Fibroblast of gingiva (primary cell): Measurements from ENCODE around the gene LTBP4.
A peak's percentile ranks its signal among the peaks of the same experiment; 100 is the strongest.

Experiments
- DNase-seq: peaks from one replicate; pipeline ENCODE4 v3.0.0-alpha.2; 2011; ENCODE audit warnings: low read depth

The LTBP4 gene

DNA sequence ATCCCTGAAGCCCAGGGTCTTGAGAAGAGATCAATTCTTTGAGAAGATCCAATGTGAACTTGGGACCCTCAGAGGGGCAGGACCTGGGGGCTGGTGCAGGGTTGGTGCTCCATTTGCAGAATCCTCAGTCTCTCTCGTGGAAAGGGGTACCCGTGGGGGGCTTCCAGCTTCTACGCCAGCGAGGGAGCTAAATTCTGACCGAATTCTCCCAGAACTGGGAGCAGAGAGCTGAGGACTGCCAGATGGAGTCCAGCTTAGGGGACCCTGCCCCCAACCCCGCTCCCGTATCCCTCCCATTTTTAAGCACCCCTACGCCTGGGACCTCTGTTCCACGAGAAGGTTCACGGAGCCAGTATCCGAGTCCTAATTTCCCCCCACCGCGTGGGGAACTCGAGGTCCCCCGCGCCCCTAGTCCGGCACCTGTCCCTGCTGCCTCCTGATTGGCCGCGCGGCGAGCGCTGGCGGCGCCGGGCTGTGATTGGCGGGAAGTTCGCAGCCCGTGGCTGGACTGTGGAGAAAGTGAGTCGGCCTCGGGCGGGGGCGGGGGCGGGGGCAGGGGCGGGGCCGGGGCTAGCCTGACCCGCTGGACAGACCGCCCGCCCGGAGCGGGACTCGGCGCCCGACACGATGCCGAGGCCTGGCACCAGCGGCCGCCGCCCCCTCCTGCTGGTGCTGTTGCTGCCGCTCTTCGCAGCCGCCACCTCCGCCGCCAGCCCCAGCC, 4.4 kb upstream of the LTBP4 start:
- DNase-seq = peak; percentile 36

DNA sequence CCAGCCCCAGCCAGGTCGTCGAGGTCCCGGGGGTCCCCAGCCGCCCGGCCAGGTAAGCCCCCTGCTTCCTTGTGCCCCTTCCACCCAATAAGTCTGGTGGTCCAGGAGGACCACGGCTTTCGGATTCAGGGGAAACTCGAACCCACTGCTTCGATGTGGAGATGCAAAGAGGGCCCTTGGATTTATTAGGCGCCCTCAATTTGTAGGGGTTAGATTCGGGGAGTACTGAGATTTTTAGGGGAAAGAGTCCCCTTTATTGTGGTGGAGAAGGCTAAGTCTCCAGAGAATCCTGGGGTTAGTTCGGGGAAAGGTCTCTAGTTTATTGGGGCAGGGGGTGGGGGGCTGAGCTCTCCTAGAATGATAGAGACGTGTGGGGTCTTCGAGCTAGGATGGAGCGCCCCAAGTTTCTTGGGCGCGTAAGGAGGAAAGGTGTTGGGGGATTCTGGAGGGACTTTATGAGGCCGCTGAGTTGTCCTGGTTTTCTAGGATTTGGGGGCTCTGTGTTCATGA, 3.8 kb upstream of the LTBP4 start:
- DNase-seq = no peak

DNA sequence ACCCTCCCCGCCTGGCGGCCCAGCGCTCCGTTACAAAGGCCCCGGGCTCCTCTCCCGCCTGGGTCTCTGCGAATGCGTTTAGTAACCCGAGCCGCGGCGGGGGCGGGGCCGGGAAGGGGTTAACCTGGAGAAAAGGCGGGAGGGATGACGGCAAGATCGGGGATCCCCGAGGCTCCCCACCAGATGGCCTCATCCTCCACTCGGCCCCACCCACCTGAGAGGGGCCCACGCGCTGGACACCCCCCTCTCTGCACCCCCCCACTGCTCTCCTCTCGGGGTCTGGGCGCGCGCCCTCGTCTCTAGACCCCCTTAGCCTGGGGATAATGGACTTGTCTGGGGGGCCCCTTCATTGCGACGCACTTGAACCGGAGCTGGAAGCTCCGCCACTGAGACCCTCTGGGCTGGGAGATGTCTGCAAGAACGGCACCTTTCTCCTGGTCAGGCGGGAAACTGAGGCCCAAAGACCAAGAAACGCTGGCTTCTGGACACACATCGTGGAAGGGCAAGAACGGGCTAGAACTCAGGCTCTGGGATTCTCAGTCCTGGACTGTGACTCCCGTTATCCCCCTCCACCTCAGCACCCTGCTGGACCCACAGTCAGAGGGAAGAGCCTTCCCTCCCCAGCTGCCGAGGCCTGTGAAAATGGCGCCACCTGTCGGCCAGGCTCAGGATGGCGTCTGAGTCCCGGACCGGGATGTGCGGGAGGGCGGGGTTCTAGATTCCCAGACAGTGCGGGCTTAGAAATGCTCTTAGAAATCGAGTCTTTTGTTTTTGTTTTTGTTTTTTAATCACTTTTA, 2.9 kb upstream of the LTBP4 start:
- peak; percentile 72 for DNase-seq

DNA sequence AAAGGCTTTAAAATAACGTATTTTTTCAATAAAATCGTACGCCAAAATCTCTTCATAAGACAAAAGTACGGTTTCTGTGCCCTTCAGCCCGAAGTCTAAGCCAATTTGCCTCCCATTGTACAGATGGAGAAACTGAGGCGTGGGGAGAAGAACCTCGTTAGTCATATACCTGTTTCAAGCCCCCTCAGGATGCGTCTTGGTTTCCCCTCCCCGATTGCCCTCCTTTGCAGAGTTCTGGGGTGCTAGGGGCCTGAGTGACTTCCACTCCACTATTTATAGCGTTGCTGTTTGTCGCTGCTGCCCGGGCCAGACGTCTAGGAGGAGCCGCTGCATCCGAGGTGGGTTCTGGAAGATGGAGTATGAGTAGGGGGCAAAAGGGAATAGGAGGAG, 2.3 kb upstream of the LTBP4 start:
- DNase-seq = no peak

DNA sequence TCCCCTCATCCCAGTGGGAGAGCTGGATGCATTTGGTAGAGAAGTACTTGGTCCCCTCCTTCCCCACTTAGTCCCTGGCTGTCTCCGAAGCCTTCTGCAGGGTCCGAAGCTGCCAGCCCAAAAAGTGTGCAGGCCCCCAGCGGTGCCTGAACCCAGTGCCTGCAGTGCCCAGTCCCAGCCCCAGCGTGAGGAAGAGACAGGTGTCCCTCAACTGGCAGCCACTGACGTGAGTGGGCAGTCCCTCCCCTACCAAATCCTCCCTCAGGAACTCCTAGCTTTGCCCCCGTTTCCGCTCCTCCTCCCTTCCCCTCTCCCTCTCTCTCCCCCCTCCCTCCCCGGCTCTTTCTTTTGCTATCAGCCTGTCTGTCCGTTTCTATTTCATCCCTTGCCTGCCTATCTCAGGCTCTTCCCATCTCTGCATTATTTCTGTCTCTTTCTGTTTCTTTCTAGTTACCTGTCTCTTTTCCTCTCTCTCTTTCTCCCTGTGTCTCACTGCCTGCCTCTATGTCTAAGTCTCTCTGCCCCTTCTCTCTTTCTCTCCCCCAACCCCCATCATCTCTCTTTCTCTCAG, 1.8 kb upstream of the LTBP4 start:
- DNase-seq = no peak

DNA sequence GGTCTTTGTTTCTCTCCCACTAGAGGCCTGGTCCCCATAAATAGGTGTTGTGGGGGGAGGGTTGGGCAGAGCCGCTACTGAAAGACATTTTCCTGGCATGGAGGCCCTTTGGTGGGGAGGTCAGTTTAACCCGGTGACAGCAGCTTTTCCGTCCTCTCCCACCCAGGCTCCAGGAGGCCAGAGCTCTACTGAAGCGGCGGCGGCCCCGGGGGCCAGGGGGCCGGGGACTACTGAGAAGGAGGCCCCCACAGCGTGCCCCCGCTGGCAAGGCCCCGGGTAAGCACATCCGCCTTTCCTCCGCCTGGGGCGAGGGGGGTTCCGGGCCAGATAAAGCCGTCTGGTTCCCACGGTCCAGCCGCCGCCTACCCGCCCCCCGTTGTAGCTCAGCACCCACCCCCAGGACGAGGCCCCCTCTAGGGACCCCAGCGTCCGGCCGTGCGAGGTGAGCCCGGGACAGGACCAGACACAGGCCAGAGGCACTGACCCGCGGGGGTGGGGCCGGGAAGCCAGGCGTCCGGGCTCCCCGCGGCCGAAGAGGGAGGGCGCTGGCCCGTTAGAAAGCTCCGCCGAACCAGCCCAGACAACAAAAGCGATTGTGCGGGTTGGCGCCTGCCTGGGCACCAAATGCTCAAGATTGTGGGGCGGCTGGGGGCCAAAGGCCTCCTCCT, 1.1 kb upstream of the LTBP4 start:
- DNase-seq = no peak

DNA sequence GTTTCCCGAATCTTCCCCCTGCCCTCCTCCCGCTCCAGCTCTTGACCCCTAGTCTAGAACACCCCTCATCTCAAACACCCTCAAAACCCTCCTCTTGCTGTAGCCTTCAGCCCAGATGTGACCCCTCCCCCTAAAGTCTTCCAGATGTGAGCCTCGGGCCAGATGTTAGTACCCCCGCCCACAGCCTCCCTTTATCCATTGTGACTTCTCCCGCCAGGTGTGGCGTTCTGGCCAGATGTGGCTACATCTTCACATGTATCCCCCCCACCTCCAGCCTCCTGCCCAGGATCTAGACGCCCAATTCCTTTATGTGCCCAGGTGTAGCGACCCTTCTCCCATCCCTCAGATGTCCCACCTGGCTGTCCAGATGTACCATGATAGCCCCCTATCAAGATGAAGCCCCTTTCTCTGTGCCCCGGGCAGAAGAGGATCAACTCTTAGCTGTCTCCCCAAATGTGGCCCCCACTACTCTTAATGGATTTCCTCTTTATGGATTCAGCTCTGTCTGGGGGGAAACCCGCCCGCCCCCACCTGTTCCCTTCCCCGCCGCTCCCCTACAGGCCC, 517 bp upstream of the LTBP4 start:
- DNase-seq = no peak

DNA sequence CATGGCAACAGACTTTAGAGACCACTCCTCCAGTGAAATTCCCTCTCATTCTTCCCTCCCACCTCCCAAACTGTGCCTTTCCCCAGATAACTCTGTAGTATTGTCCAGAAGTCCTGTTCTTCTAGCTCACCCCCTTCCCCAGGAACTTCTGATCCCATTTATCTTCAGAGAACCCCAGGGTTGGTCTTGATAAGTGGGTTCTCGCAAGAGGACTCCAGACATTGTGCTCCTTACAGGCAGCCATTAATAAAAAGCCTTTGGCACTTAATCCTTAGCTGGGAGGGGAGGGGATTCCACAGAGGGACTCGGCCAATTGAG, 1.9 kb downstream of the LTBP4 start:
- no peak for DNase-seq

DNA sequence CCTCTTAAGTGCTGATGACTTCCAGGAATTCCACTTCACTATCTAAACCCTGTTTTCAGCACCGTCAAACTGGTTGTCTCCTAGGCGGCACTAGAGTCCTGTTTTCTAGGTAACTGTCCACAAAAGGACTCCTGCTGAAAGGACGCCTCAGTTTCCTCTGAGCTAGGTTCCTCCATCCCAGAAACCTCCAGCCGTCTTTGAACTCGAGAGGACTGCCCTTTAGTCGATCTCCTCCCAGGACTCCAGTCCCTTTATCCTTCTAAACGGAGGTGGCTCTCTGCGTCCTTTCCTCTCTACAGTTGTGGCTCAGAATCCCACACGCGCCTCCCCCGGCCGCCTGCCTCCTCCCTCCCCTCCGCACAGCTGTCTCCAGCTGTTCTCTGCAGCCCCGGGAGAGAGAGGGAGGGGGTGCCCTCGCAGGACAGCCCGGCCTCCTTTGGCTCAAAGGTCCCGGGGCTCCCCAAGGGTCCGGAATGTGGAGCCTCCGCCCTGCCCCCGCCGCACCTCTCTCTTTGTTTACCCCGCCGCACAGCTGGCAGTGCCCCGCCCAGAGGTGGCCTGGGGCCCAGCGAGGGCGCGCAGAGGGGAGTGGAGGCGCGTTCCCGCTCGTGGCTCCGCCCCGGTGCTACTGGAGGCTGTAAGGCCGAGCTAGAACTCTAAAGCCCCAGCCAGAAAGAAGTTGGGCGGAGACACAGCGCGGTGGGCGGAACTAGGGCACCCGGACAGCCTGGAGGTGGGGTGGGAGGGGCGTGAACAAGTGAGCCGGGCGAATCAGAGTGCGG, 2.4 kb downstream of the LTBP4 start:
- DNase-seq = peak; percentile 95

DNA sequence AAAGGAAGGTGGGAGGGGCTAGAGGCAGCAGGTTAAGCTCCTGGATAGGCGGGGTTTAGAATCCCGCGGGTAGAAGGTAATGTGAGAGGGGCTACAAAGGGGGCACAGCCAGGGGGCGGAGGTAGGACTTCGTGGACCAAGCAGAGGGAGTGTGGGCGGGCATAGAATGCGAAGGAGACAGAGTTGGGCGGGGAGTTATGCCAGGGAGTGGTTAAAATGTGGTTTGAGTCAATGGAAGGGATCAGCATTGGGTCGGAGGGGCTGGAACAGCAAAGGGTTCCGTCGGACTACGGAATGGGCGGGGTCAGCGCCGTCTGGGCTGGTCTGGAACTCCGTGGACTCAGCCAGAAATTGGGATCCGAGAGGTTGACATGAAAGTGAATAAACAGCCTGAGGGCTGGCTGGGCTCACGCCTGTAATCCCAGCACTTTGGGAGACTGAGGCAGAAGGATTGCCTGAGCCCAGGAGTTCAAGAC, 3.0 kb downstream of the LTBP4 start:
- no peak for DNase-seq

DNA sequence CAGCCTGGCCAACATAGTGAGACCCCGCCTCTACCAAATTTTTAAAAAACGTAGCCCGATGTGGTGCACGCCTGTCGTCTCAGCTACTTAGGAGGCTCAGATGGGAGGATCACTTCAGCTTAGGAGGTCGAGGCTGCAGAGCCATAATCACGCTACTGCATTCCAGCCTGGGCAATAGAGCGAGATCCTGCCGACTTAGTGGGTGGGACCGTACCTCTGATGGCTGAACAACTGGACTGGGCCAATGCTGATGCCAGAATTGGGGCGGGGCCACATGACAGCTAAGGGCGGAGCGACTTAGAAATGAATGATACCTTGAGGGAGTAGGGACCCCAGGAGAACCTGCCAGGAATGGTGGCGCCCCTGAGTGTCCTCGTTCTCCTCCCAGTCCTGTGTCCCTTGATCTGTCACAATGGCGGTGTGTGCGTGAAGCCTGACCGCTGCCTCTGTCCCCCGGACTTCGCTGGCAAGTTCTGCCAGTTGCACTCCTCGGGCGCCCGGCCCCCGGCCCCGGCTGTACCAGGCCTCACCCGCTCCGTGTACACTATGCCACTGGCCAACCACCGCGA, 3.6 kb downstream of the LTBP4 start:
- no peak for DNase-seq

DNA sequence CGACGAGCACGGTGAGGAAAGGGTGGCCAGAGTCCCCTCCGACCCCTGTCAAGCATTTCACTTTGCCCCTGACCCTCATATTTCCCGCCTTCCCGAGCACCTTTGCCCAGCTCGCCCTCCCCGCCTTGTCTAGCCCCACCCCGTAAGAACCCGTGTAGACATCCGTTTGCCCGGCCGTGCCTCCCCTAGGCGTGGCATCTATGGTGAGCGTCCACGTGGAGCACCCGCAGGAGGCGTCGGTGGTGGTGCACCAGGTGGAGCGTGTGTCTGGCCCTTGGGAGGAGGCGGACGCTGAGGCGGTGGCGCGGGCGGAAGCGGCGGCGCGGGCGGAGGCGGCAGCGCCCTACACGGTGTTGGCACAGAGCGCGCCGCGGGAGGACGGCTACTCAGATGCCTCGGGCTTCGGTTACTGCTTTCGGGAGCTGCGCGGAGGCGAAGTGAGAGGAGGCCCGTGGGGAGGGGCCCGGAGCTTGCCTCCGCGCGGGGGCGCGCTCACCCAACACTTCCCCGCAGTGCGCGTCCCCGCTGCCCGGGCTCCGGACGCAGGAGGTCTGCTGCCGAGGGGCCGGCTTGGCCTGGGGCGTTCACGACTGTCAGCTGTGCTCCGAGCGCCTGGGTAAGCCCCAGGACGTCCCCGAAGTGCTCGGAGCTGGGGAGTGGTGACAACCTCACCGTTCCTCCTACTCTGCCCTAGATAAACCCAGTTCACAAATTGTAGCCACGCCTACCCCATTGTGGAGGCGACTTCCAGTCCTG, 4.2 kb downstream of the LTBP4 start:
- DNase-seq = peak; percentile 74

DNA sequence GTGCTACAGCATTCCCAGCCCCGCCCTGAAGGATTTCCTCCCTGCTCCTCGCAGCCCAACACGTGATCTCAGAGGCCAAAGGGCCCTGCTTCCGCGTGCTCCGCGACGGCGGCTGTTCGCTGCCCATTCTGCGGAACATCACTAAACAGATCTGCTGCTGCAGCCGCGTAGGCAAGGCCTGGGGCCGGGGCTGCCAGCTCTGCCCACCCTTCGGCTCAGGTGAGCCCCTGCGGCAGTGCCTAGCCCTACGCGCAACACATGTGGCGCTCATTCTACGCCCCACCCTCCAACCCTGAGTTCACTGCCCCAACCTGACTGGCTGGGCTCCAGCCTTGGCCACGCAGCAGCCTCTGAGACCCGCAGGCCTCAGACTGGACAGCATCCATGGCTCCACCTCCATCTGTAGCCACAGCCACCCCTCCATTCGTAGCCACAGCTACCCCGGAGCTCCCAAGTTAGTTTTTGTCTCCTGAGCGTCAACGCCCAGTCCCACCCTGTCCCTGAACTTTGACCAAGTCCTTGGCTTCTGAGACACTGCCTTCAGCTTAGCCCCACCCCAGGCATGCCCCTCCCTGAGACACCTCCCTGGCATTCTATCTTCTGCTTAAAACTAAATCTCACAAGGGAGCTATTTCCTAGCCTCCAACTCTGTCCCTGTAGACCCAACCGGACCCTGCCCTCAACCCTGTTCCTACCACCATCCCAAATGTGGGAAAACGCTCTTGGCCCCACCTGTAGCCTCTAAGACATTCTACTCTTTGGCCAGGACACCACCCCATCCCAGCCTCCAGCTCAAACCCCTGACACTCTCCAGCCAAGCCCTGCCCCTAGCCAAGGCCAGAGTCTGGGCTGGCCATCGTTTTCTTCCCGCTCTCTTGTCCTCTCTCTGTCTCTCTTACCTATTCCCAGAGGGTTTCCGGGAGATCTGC, 6.4 kb downstream of the LTBP4 start:
- no peak for DNase-seq

DNA sequence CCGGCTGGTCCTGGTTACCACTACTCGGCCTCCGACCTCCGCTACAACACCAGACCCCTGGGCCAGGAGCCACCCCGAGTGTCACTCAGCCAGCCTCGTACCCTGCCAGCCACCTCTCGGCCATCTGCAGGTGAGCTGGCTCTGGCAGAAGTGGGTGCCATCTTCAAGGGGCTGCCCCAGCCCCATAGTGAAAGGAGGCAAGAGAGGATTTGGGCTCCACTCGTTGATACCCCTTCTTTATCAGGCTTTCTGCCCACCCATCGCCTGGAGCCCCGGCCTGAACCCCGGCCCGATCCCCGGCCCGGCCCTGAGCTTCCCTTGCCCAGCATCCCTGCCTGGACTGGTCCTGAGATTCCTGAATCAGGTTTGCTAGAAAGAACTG, 7.1 kb downstream of the LTBP4 start:
- DNase-seq = no peak

DNA sequence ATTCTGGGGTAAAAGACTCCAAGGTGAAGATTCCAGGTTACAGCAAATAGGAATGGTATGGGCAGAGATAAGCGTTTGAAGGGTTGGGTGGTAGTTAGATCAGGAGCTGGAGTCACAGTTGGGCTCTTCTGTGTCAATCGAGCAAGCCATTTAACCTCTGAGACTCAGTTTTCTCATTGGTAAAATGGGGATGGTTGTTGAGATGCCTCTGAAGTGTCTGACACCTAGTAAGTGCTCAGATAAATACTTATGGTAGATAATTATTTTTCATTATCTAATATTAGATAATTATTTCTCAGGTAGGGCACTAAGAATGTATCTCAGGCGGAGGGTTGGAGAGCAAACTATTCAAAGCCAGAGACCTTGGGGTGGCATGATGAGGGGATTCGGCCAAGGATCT, 7.8 kb downstream of the LTBP4 start:
- DNase-seq = no peak

DNA sequence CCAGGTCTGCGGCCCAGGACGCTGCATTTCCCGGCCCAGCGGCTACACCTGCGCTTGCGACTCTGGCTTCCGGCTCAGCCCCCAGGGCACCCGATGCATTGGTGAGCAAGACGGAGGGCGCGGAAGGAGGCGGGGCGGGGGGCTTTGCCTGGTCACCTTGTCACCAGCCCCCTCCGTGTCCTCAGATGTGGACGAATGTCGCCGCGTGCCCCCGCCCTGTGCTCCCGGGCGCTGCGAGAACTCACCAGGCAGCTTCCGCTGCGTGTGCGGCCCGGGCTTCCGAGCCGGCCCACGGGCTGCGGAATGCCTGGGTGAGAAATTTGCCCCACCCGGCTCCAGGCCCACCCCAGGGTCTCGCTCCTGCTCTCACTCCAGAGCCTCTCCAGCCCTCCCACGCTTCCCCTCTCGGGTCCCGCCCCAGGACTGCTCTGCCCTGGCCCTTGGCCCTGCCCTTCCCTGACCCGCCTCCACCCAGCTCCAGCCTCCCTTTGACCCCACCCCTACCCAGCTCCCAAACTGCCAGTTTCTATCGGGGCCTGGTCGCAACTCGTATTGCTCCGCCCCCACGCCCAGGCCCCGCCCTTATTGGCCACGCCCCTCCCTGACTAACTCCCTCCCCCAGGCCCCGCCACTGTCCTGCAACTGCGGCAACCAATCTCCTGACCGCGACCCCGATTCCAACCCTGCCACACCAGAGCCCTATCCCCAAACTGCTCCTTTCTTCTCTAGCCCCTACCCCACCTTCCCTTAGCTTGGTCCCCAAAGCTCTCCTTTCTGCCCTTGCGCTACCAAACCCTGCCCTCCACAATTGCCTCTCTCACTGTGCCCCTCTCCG, 8.6 kb downstream of the LTBP4 start:
- DNase-seq = peak; percentile 90

DNA sequence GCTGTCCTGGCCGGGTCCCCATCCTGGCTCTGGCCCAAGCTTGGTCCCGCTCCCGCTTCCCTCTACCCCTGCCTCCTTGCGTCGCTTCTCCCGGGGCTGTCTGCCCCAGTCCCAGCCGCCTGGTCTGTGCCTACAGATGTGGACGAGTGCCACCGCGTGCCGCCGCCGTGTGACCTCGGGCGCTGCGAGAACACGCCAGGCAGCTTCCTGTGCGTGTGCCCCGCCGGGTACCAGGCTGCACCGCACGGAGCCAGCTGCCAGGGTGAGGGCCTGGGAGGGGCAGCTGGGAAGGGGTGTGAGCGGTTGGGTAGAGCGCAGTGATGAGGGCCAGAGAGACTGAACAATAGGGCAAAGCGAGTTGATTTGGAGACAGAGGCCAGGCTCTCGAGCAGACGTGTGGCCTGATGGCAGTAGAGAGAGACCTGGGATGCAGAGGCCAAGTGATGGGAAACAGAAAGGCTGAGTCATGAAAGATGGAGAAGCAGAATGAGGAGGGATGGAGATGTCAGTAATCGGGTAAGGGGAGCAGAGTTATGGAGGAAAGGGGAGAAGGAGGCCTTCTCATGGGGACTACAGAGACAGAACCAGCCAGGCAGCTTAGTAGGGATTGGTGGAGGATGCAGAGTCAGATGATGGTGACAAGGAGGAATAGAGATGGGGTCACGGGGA, 9.4 kb downstream of the LTBP4 start:
- peak; percentile 46 for DNase-seq

DNA sequence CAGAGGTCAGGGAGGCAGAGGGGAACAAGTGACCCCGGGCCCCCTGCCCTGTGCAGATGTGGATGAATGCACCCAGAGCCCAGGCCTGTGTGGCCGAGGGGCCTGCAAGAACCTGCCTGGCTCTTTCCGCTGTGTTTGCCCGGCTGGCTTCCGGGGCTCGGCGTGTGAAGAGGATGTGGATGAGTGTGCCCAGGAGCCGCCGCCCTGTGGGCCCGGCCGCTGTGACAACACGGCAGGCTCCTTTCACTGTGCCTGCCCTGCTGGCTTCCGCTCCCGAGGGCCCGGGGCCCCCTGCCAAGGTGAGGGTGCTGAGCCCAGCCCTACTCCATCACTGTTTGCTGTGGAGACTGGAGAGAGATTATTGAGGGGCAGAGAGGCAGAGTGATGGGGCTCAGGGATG, 9.9 kb downstream of the LTBP4 start:
- DNase-seq = no peak
